ENCODE data around the gene GAPVD1.
A peak's percentile ranks its signal among the peaks of the same experiment; 100 is the strongest.
"Not testable (repeated sequence)": the region's sequence is repeated elsewhere in the genome, so short reads cannot be mapped to it uniquely, and the experiment has no call there.

GAPVD1 gene

GRCh38 chr9:125261501-125262293, at the start of gene GAPVD1:
Gene GAPVD1, plus strand, starts transcription at chr9:125261826. Its CDS starts 37,096 bp downstream, at chr9:125298922.
- peak; percentile 91 for DNase-seq

- no peak for DNase-seq
Observed at GRCh38 chr9:125214186-125214585, 47.4 kb upstream of the GAPVD1 start.

GRCh38 chr9:125218621-125219020, 43.0 kb upstream of the GAPVD1 start:
- no peak for DNase-seq

GRCh38 chr9:125224858-125225257, 36.8 kb upstream of the GAPVD1 start:
- not testable (repeated sequence) for DNase-seq

- DNase-seq: no peak
Observed at GRCh38 chr9:125227761-125228160, 33.9 kb upstream of the GAPVD1 start.

- no peak for DNase-seq
Observed at GRCh38 chr9:125233678-125234077, 27.9 kb upstream of the GAPVD1 start.

GRCh38 chr9:125234099-125234498, 27.5 kb upstream of the GAPVD1 start:
- not testable (repeated sequence) for DNase-seq

- DNase-seq: no peak
Observed at GRCh38 chr9:125235804-125236519, 25.7 kb upstream of the GAPVD1 start.

- DNase-seq: not testable (repeated sequence)
Observed at GRCh38 chr9:125236520-125237159, 25.0 kb upstream of the GAPVD1 start.

GRCh38 chr9:125238127-125238914, 23.3 kb upstream of the GAPVD1 start:
- DNase-seq: no peak

GRCh38 chr9:125238915-125239446, 22.6 kb upstream of the GAPVD1 start:
- no peak for DNase-seq

GRCh38 chr9:125239631-125240597, 21.7 kb upstream of the GAPVD1 start:
- DNase-seq: no peak

GRCh38 chr9:125240649-125240999, 21.0 kb upstream of the GAPVD1 start:
- DNase-seq: peak; percentile 59

- peak; percentile 100 for DNase-seq
Observed at GRCh38 chr9:125241000-125241862, 20.4 kb upstream of the GAPVD1 start, which contains the start of gene HSPA5. Gene HSPA5, minus strand, starts transcription at chr9:125241343. Its CDS starts 217 bp downstream, at chr9:125241126.

GRCh38 chr9:125241863-125242739, 19.5 kb upstream of the GAPVD1 start:
- DNase-seq: peak; percentile 45

GRCh38 chr9:125243792-125244260, 17.8 kb upstream of the GAPVD1 start:
- DNase-seq: no peak

- no peak for DNase-seq
Observed at GRCh38 chr9:125246261-125246667, 15.4 kb upstream of the GAPVD1 start.

- no peak for DNase-seq
Observed at GRCh38 chr9:125254231-125254630, 7.4 kb upstream of the GAPVD1 start.

GRCh38 chr9:125255781-125256391, 5.7 kb upstream of the GAPVD1 start:
- no peak for DNase-seq
